Gastrocnemius medialis (tissue), 4 donors: ENCODE results near the gene TGM2.

Source experiments
- POLR2A ChIP-seq, 2 donors: fragments of 450-650 bp; IDR thresholded peaks; one replicate each; pipeline ENCODE4 v1.6.1; 2017; ENCODE audit warnings: antibody characterized with exemption in 2 of 2, mild to moderate bottlenecking in 2 of 2, moderate library complexity in 2 of 2
- TF ChIP-seq, protein P1 (sequence below), 5 experiments: fragments of 450-650 bp in 3 of 5; fragments of 200-600 bp in 2 of 5; sonication (generic) in 2 of 5; IDR thresholded peaks in 4 of 5; conservative IDR thresholded peaks in 1 of 5; 1 replicate in 4 of 5; 2 replicates in 1 of 5; pipeline ENCODE4 v1.5.1; 2016 to 2019; ENCODE audit warnings: antibody characterized with exemption in 5 of 5, mild to moderate bottlenecking in 3 of 5, moderate library complexity in 3 of 5

DNA sequence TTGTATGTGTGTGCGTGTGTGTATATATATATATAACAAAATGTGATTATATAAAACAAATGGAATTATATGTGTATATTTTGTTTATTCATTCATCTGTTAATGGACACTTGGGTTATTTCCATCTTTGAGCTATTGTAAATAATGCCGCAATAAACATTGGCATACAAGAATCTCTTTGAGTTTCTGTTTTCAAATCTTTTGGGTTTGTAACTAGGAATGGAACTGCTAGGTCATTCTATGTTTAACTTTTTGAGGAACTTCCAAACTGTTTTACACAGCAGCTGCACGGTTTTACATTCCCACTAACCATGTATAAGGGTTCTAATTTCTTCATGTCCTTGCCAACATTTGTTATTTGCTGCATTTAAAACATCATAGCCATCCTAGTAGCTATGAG lies 39.9 kb upstream of the TGM2 start:
- TF ChIP-seq, protein P1, sequence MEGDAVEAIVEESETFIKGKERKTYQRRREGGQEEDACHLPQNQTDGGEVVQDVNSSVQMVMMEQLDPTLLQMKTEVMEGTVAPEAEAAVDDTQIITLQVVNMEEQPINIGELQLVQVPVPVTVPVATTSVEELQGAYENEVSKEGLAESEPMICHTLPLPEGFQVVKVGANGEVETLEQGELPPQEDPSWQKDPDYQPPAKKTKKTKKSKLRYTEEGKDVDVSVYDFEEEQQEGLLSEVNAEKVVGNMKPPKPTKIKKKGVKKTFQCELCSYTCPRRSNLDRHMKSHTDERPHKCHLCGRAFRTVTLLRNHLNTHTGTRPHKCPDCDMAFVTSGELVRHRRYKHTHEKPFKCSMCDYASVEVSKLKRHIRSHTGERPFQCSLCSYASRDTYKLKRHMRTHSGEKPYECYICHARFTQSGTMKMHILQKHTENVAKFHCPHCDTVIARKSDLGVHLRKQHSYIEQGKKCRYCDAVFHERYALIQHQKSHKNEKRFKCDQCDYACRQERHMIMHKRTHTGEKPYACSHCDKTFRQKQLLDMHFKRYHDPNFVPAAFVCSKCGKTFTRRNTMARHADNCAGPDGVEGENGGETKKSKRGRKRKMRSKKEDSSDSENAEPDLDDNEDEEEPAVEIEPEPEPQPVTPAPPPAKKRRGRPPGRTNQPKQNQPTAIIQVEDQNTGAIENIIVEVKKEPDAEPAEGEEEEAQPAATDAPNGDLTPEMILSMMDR (IDR thresholded peaks at IDR 0.05 in 4 of 5, conservative IDR thresholded peaks at IDR 0.05 in 1 of 5) = no peak
- no peak for TF ChIP-seq POLR2A (IDR thresholded peaks at IDR 0.05)
